Mesodermal cell (in vitro differentiated cells): ENCODE data around the gene ARSD.
"Not testable (repeated sequence)": the region's sequence is repeated elsewhere in the genome, so short reads cannot be mapped to it uniquely, and the experiment has no call there.

Experiments
- H3K27ac ChIP-seq: 2 replicates; pipeline ENCODE4 v1.7.0; 2013; ENCODE audit warnings: mild to moderate bottlenecking, low read depth, low read length, moderate library complexity; ENCODE audit not compliant: severe bottlenecking
- H3K36me3 ChIP-seq: 2 replicates; pipeline ENCODE4 v1.7.1; 2013; ENCODE audit warnings: mild to moderate bottlenecking, low read length, moderate library complexity; ENCODE audit not compliant: control insufficient read depth, insufficient read depth
- H3K4me1 ChIP-seq: one replicate; pipeline ENCODE4 v1.7.1; 2013; ENCODE audit warnings: mild to moderate bottlenecking, low read length; ENCODE audit not compliant: insufficient read depth, control insufficient read depth, poor library complexity, severe bottlenecking
- H3K4me3 ChIP-seq: 2 replicates; pipeline ENCODE4 v1.7.0; 2013; ENCODE audit warnings: low read length, control low read depth, mild to moderate bottlenecking; ENCODE audit not compliant: insufficient read depth, poor library complexity, severe bottlenecking; ENCODE audit errors: extremely low read depth
- H3K9me3 ChIP-seq: 2 replicates; pipeline ENCODE4 v1.7.1; 2013; ENCODE audit warnings: mild to moderate bottlenecking, low read length, moderate library complexity; ENCODE audit not compliant: control insufficient read depth
- WGBS, 2 experiments: methylation state at CpG; one replicate each; pipeline ENCODE4 v1.1.5; 2013; ENCODE audit warnings: missing lambda C conversion rate in 2 of 2; ENCODE audit not compliant: insufficient coverage in 2 of 2; 5-methylcytosine and 5-hydroxymethylcytosine counted together

The ARSD gene

DNA sequence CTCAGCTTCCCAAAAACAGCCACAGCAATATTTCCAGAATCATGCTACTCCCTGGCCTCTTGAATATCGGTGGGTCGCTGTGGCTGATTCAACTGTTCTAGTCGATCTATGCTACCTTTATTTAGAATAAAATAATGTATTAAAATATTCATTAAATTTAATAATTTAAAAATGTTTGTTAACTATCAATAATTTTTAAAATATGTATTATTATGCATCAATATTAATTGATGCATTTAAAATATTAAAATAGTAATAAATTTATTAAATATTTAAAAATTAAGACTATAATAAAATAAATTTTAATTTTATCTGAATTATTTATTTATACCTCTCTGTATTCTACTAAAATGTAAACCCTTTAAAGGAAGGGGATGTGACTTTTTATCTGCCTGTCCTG lies 19.0 kb downstream of the ARSD start:
- Histone ChIP-seq H3K27ac (no peak overlapping the region), H3K4me1 (no peaks in the 10 kb centered on the region), H3K36me3 (no peaks in the 10 kb centered on the region), H3K9me3 (no peaks in the 10 kb centered on the region), H3K4me3 (no peak overlapping the region)
- no CpG with 5 or more reads among the region's 3 CpGs for WGBS, 2 experiments

DNA sequence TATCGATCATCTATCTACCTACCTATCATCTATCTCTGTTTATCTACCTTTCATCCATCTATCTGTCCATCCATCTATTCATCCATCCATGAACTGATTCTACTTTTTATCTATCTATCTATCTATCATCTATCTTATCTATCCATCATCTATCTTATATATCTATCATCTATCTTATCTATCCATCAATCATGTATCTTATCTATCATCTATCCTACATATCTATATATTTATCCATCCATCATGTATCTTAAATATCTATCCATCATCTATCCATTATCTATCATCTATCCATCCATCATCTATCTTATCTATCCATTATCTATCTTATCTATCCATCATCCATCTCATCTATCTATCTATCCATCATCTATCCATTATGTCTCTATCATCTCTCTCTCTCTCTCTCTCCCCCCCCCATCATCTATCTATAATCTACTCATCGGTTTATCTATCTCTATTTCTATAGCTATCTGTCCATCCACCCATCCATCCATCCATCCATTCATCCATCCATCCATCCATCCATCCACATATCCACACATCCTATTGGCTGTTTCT lies 20.9 kb downstream of the ARSD start:
- H3K4me1 ChIP-seq = no peaks in the 10 kb centered on the region
- H3K36me3 ChIP-seq = no peaks in the 10 kb centered on the region
- 78 to 83% methylated on average over 1 of the region's 2 CpGs for WGBS, 2 experiments
- H3K9me3 ChIP-seq = peaks cover 4% of the 10 kb centered on the region
- H3K4me3 ChIP-seq = no peak overlapping the region
- no peak overlapping the region for H3K27ac ChIP-seq

DNA sequence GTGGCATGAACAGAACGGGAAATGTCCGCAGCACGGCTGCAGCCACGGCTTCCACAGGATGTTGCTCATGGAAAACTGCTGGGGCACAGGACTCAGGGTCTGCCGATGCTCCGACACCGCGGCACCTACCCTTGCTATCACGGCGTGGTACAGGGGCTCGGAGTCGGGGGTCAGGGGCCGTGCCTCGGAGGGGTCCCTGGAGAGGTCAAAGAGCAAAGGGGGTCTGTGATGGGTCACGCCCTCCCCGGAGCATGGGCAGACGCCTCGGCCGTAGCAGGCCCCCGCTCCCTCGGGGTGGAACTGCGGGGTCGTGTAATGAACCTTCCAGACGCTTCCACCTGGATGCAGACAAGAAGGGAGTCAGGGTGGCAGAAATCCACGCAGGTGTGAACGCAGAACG lies 21.8 kb downstream of the ARSD start:
- H3K9me3 ChIP-seq = peaks cover 7% of the 10 kb centered on the region
- WGBS, 2 experiments = 96 to 97% methylated on average over 11 to 16 of the region's 27 CpGs
- H3K36me3 ChIP-seq = no peaks in the 10 kb centered on the region
- no peaks in the 10 kb centered on the region for H3K4me1 ChIP-seq
- no peak overlapping the region for H3K4me3 ChIP-seq
- no peak overlapping the region for H3K27ac ChIP-seq

DNA sequence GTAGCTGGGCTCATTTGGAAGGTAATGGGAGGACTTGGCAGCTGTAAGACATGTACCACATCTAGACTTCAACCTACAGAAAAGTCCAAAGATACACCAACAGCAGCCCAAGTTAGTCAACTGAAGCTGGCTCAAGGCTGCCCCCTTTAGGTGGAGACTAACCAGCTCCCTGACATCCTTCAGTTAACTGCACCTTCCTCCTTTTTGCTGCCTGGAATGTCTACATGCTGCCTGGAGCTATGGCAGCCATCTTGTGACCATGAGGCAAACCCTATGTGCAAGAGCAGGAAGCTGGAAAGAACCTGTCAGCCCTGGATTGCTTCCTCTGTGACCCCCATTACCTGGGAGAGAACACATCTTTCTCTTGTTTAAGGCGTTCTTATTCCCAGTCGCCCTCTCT lies 25.8 kb downstream of the ARSD start:
- H3K36me3 ChIP-seq = no peaks in the 10 kb centered on the region
- H3K9me3 ChIP-seq = peaks cover 7% of the 10 kb centered on the region
- no peak overlapping the region for H3K4me3 ChIP-seq
- WGBS, 2 experiments = no CpG with 5 or more reads among the region's 2 CpGs
- no peak overlapping the region for H3K27ac ChIP-seq
- peaks cover 4% of the 10 kb centered on the region for H3K4me1 ChIP-seq

DNA sequence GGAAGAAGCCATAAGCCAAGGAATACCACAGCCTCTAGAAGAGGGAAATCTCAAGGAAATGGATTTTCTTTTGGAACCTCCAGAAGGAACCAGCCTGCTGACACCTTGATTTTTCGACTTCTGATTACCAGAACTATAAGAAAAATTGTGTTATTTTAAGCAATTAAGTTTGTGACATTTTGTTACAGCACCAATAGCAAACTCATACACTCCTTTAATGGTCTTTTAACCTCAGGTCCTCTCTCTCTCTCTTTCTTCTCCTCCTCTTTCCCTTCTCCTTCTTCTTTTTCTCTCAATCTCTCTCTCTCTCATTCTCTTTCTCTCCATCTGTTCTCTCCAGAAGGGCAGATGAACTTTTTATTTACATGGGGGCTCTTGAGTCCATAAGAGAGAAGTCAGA lies 26.3 kb downstream of the ARSD start:
- Histone ChIP-seq H3K4me3 (no peak overlapping the region), H3K27ac (no peak overlapping the region), H3K4me1 (peaks cover 4% of the 10 kb centered on the region), H3K9me3 (peaks cover 7% of the 10 kb centered on the region), H3K36me3 (no peaks in the 10 kb centered on the region)
- WGBS, 2 experiments = no CpG with 5 or more reads among the region's 1 CpG

DNA sequence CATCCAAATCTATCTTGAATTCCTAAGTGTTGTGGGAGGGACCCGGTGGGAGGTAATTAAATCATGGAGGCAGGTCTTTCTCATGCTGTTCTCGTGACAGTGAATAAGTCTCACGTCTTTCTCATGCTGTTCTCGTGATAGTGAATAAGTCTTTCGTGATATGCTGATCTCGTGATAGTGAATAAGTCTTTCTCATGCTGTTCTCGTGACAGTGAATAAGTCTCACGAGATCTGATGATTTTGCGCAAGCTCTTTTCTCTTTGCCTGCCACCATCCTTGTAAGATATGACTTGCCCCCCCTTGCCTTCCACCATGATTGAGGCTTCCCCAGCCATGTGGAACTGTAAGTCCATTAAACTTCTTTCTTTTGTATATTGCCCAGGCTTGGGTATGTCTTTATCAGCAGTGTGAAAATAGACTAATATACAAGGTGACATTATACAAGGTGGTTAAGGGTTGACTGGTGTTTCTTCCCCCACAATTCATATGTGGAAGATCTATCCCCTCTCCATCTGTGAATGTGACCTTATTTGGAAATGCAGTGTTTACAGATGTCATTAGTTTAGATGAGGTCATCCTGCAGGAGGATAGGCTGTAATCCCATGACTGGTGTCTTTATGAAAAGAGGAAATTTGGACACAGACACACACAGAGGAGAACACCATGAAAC lies 27.6 kb downstream of the ARSD start:
- H3K36me3 ChIP-seq = no peaks in the 10 kb centered on the region
- H3K27ac ChIP-seq = no peak overlapping the region
- peaks cover 7% of the 10 kb centered on the region for H3K9me3 ChIP-seq
- H3K4me1 ChIP-seq = peaks cover 8% of the 10 kb centered on the region
- WGBS, 2 experiments = 89 to 95% methylated on average over 3 to 7 of the region's 9 CpGs
- no peak overlapping the region for H3K4me3 ChIP-seq

DNA sequence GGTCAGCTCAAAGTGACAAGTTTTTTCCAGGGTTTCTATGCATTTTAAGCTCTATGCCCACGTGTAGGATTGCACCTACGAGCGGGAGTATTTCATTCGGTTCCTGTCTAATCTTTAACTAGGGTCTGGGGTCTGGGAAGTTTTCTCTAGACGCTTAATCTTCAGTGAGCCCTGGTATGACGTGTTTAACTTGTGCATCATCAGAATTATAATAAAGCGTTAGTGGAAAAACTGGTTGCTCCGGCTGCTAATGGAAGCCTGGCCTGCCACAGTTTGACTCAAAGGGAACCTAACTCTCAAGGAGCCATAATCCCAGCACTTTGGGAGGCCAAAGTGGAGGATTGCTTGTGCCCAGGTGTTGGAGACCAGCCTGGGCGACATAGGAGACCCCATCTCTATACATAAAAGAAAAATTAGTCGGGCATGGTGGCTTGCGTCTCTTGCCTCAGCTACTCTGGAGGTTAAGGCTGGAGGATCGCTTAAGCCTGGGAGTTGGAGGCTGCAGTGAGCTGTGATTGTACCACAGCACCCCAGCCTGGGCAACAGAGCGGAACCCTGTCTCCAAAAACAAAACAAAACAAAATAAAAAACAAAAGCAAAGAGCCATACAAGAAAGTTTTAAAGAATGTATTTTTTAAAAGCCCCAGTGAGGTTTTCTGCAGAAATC lies 30.2 kb downstream of the ARSD start:
- Histone ChIP-seq H3K36me3 (no peaks in the 10 kb centered on the region), H3K4me1 (peaks cover 8% of the 10 kb centered on the region), H3K9me3 (peaks cover 7% of the 10 kb centered on the region), H3K4me3 (no peak overlapping the region), H3K27ac (no peak overlapping the region)
- WGBS, 2 experiments = 91 to 96% methylated on average over 5 of the region's 13 CpGs

DNA sequence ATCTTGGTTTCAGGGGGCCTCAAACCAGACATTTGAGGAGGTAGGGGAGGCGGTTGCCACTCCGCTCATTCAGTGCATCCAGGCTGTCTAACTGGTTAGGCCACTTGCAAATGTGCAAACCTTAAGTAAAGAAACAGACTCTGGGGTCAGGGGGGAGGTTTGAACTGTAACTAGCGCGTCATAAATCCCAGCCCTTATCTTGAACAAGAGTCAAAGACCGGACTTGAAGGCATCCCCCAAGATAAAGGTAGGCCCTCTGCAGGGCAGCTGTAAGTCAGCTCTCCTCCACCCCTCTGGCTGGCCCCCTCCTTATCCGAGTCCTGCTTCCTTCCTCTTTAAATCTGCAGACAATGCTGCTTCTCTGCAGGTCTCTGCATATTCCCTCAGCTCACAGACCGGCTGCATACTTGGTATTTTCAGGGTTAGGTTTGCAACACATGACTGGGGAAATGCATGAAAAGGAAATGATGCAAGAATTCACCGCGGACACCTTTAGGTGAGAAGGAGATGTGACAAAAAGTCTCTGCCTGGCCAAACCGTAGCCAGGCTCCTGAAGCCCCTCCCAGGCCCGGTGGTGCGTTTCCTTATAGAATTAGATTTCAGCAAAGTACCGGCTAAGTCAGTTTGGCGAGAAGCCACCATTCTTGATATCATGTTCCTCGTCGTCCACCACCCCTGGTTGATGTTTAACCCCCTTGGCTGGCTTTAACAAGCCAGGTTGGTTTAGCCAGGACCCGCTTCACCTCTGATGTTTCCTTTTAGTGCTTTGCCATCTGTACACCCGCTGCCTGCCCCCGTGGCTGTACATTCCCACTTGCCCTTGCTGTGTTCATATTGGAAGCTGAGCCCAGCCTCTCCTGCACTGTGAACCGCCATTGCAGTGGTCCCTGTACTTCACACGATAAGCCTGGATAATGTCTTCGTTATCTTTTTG lies 31.2 kb downstream of the ARSD start:
- not testable (repeated sequence) for H3K9me3 ChIP-seq, H3K4me3 ChIP-seq, H3K36me3 ChIP-seq, H3K4me1 ChIP-seq
- 32 to 74% methylated on average over 4 to 7 of the region's 22 CpGs for WGBS, 2 experiments
- H3K27ac ChIP-seq = peak overlapping the region; percentile 71

DNA sequence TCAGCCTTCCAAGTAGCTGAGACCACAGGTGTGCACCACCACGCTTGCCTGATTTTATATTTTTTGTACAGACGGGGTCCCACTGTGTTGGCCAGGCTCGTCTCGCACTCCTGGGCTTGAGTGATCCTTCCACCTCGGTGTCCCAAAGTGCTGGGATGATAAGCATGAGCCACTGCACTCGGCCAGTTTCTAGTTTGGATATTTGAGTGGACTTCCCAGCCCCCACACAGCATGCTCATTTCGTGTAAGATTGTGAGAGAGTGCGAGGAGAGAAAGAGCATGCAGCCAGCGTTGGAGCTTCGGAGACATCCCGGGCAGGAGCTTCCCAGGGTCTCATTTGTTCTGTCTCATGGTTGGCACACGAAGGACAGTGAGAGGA lies 31.8 kb downstream of the ARSD start:
- Histone ChIP-seq H3K27ac (peak overlapping the region; percentile 71), H3K36me3 (no peaks in the 10 kb centered on the region), H3K4me3 (no peak overlapping the region), H3K9me3 (no peaks in the 10 kb centered on the region), H3K4me1 (peaks cover 8% of the 10 kb centered on the region)
- 86 to 90% methylated on average over 7 to 8 of the region's 12 CpGs for WGBS, 2 experiments

DNA sequence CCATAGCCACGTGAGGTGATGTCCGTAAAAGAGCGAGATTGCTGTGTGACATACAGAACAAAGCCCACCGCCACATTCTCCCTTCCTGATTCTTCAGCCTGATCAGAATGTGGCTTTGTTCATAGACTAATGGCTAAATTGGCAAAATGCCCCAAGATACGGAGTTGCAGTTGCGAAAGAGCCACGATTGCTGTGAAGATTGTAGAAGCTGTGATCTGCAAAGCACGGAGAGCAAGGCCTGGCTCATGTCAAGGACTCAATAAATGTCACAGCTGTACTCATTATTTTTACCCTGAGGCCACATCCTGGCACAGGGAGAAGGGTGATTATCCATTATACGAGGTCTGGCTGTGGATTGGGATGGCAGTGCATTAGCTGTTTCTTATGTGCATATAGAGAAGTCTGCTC lies 34.2 kb downstream of the ARSD start:
- Histone ChIP-seq H3K36me3 (no peaks in the 10 kb centered on the region), H3K9me3 (no peaks in the 10 kb centered on the region), H3K27ac (peak overlapping the region; percentile 62), H3K4me1 (peaks cover 12% of the 10 kb centered on the region), H3K4me3 (no peak overlapping the region)
- WGBS, 2 experiments = 66 to 67% methylated on average over 3 to 4 of the region's 9 CpGs
